HG03565 (cell line): ENCODE data around the gene ARSB.
A peak's percentile ranks its signal among the peaks of the same experiment; 100 is the strongest.

Experiments
- ATAC-seq: cut with Tn5 transposase; IDR thresholded peaks from one replicate; pipeline ENCODE4 v1.9.1; 2021; ENCODE audit warnings: mild to moderate bottlenecking, moderate library complexity; ENCODE audit not compliant: unreplicated experiment

ARSB gene

GRCh38 chr5:78985116-78985724, at the start of gene ARSB:
Gene ARSB, minus strand, starts transcription at chr5:78985310. Its CDS starts 62 bp downstream, at chr5:78985248.
- ATAC-seq, result peak; percentile 30

DNA sequence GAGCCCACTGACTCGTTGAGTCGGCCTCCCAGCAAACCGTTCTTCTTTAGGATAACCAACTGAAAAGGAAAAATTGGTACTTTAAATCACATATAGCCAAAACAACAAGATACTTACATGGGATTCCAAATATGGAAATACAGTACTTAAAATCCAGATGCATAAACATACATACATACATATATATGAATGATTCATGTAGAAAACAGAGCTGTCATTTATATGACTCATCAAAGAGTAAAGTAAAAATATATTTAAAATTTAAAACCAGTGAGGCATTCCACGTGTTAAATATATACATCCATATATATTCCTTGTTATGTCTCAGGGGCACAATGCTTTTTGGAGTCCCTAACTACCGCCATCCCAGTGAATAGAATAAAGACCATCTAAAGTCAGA, 47.7 kb upstream of the ARSB start:
- no peak for ATAC-seq

GRCh38 chr5:79032031-79032695, 47.1 kb upstream of the ARSB start:
- ATAC-seq, result no peak

DNA sequence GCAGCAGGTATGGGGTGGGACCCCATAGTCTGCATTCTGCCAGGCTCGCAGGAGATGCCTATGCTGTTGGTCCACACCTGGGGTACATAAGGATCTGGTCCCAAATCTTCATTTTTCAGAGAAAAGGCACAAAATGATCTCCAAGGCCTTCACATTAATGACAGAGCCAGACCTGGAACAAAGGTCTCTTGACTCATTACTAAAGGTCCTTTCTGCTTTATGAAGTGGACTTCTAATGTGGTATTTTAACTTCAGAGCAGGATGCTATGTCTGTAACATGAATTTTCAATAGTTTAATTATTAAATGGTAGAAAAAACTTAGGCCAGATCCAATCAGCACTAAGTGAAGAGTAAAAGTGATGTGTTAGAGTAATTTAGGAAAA, 46.4 kb upstream of the ARSB start:
- no peak for ATAC-seq

DNA sequence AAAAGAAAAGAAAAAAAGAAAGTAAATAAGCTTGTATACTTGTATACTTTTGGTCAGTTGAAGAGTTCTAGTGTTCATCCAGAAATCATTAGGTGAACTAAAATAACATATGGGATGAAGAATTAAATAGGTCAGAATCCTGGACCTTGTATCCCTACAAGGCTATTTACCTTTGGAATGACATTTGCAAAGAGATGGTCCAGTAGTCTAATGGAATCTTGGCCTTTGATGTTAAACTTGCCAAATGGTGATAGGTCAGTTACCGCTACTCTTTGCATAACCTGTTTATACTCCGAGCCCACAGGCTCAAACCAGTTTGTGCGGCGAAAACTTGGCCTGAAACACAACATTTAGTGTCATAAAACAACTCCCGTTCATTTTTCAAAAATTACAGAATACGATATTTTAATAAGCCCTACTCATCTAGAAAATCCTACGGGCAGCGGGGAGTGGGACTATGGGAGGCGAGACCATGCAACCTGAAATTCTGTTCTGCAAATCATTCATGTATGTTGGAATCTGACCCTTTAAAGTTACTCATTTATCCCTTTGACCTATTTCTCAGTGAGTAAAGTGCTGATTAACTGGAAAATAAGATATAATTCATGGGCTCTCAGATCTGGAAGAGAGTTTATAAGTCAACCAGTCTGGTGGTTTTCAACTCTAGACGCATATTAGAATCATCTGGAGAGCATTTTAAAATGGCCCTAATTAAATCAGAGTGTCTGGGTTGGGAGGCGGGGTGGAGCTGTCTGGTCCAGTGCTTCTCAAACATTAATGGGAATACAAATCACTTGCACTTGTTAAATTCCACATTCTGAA, 45.8 kb upstream of the ARSB start:
- no peak for ATAC-seq

GRCh38 chr5:79025054-79025472, 40.0 kb upstream of the ARSB start:
- no peak for ATAC-seq

GRCh38 chr5:79023947-79024346, 38.8 kb upstream of the ARSB start:
- ATAC-seq, result no peak

- ATAC-seq, result no peak
Observed at GRCh38 chr5:79023348-79023747, 38.2 kb upstream of the ARSB start.

- no peak for ATAC-seq
Observed at GRCh38 chr5:79022771-79023170, 37.7 kb upstream of the ARSB start.

DNA sequence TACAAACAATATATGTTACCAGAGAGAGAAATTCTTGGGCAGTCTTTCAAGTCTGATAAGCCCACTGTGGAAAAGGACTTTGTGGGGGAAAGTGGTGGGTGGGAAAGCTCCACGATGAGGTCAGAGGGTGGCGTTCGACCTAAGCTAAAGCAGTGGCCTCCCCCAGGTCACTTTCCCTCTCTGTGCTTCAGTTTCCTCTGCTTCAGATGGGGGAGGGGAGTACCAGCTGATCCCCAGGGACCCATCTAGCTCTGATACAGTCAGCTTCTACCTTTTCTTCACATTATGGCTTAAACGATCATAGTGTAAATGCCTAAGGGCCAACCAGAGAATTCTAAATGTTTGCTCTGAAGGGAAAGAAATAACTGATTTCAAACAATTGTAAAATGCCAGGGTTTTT, 36.6 kb upstream of the ARSB start:
- ATAC-seq, result no peak

GRCh38 chr5:79020861-79021561, 35.9 kb upstream of the ARSB start:
- ATAC-seq, result no peak

- no peak for ATAC-seq
Observed at GRCh38 chr5:79014631-79015030, 29.5 kb upstream of the ARSB start.

DNA sequence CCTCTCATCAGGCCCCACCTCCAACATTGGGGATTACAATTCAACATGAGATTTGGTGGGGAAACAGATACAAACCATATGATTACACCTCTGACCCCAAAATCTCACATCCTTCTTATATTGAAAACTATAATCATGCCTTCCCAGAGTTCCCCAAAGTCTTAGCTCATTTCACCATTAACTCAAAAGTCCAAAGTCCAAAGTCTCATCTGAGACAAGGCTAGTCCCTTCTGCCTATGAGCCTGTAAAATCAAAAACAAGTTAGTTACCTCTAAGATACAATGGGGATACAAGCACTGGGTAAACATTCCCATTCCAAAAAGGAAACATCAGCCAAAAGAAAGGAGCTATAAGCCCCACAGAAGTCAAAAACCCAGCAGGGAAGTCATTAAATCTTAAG, 26.8 kb upstream of the ARSB start:
- no peak for ATAC-seq

- ATAC-seq, result no peak
Observed at GRCh38 chr5:79011219-79011836, 26.2 kb upstream of the ARSB start.

GRCh38 chr5:79008362-79008761, 23.3 kb upstream of the ARSB start:
- ATAC-seq, result no peak

DNA sequence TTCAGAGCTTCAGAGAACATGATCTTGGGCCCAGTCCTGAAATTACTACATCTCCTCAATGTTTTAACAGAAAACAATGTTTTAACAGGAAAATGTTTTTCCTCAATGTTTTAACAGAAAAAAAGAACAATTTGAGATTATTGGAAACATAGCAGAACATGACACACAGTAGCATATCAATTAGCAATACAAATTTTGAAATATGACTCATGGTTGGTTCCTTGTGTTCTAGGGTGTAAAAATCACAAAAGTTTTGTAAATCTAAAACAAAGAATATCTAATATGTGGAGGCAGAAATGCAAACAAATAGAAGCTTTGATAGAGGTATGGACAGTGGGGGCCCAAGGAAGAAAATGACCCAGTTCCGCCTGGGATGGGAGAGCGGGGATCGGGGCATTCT, 22.8 kb upstream of the ARSB start:
- no peak for ATAC-seq

DNA sequence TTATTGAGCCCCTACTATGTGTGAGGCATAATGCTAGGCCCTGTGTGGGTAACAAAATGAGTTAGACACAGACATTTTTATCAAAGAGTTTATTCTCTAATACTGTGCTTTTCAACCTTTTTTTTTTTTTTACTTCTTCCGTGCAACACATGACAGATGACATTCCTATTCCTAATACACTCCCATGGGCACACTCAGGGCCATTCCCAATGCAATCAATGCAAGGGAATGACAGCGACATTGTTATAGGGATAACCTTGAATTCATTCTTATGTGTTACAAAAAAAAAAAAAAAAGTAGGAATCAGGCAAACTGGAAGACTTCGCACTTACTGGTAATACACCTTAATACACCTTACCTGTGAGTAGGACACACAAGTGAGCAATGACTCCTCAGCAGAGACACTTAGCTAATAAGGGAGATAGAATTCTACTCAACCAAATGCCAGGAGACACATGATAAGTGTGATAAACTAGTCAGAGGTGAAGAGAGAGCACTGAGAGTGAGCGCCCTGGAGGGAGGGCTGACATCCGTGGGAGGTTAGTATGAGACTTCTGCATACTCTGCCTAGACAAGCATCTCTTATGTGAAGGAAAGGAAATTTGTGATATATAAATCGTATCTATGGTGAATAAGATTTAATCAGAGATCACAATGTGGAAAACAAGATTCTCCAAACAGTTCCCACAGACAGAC, 21.0 kb upstream of the ARSB start:
- no peak for ATAC-seq

GRCh38 chr5:79005151-79005550, 20.0 kb upstream of the ARSB start:
- ATAC-seq, result no peak

DNA sequence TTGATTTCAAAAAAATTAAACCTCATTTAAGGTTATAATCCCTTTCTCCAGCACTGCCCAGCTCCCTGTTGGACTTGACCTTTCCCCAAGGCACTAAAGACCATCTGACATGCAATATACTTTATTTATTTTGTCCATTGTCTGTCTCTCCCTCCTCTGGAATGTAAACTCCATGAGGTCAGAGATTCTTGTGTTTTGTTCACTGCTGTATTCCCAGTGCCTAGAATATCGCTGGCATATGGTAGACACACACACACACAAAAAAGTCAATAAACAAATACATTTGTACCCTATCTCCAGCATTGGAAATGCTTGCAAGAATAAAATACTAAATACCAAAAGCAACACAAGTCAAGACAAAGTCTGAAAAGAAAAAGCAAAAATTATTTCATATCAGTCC, 17.3 kb upstream of the ARSB start:
- ATAC-seq, result no peak

- ATAC-seq, result no peak
Observed at GRCh38 chr5:79001471-79001870, 16.4 kb upstream of the ARSB start.
